NT2/D1 (cell line): ENCODE measurements around the gene PDE1C.

Experiments
- SUZ12 ChIP-seq: IDR thresholded peaks from 2 replicates; pipeline ENCODE4 v1.6.1; 2011; ENCODE audit not compliant: insufficient read length, insufficient read depth; ENCODE audit errors: extremely low read depth
- YY1 ChIP-seq: IDR thresholded peaks from 2 replicates; pipeline ENCODE4 v1.6.1; 2011; ENCODE audit not compliant: insufficient read length, insufficient read depth

DNA sequence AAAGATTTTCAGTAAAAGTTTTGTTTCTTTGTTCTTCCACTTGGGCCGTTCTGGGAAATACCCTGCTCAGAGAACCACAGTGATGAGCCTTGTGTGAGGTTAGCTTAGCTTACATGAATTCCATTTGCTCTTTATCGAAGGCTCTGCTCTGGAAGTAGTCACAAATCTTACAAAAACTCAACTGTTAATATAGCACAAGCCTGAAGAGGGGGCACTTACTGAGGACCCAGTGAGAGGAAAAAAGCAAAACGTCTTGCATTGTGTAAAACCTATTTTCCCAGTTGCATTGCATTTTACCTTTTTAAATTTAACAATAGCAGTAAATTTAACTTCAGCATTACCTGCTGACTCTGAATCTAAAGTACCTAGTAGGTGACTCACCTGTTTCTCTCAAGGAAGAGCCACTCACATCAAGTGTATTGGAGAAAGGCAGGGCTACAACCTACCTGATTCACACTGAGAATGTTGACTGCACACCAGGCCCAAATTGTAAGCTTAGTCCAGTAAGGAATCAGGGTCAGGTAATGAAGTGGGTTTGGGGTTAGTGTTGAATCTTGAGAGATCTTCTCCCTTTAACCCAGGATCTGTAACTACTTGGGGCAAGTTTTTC is 340.9 kb downstream of the PDE1C start:
- no peak for TF ChIP-seq SUZ12
- no peak for TF ChIP-seq YY1
